Osteoblast (primary cell): ENCODE results near the gene RFXANK. TPM values are rescaled to one million over a fixed set of nuclear protein-coding genes. Genes with fewer than 3 reads are reported as not detected.
A peak's percentile ranks its signal among the peaks of the same experiment; 100 is the strongest.

Experiments used
- DNase-seq: peaks from one replicate; pipeline ENCODE4 v3.0.0; 2011; ENCODE audit warnings: low spot score, mixed read lengths; ENCODE audit not compliant: insufficient read length; ENCODE audit errors: missing footprints
- H2AFZ ChIP-seq: 2 replicates; pipeline ENCODE4 v1.6.0; 2011; ENCODE audit warnings: mild to moderate bottlenecking, low read length
- H3K27ac ChIP-seq: 2 replicates; pipeline ENCODE4 v1.5.1; 2011; ENCODE audit warnings: mild to moderate bottlenecking, low read depth, low read length, moderate library complexity
- H3K27me3 ChIP-seq: 2 replicates; pipeline ENCODE4 v1.6.0; 2012; ENCODE audit warnings: mild to moderate bottlenecking, control low read depth, inconsistent platforms, low read length, moderate library complexity; ENCODE audit not compliant: insufficient read depth
- H3K36me3 ChIP-seq: 2 replicates; pipeline ENCODE4 v1.5.1; 2011; ENCODE audit warnings: mild to moderate bottlenecking, low read length, control low read depth, moderate library complexity; ENCODE audit not compliant: insufficient read depth
- H3K4me1 ChIP-seq: 2 replicates; pipeline ENCODE4 v1.5.1; 2011; ENCODE audit warnings: mild to moderate bottlenecking, low read length, control low read depth, moderate library complexity; ENCODE audit not compliant: insufficient read depth
- H3K4me2 ChIP-seq: 2 replicates; pipeline ENCODE4 v1.6.0; 2011; ENCODE audit warnings: mild to moderate bottlenecking, low read length; ENCODE audit not compliant: insufficient read depth
- H3K4me3 ChIP-seq: fragments of 200-600 bp; sonication (generic); 3 replicates; pipeline ENCODE4 v1.5.1; 2012; ENCODE audit warnings: mild to moderate bottlenecking, low read length, inconsistent platforms; ENCODE audit not compliant: insufficient read depth
- H3K79me2 ChIP-seq: 2 replicates; pipeline ENCODE4 v1.6.0; 2012; ENCODE audit warnings: mild to moderate bottlenecking, low read length, control low read depth, inconsistent platforms; ENCODE audit not compliant: insufficient read depth
- H3K9me3 ChIP-seq: 2 replicates; pipeline ENCODE4 v1.5.1; 2011; ENCODE audit warnings: low read depth, low read length, control low read depth
- H4K20me1 ChIP-seq: 2 replicates; pipeline ENCODE4 v1.6.0; 2012; ENCODE audit warnings: mild to moderate bottlenecking, low read length, control low read depth; ENCODE audit not compliant: insufficient read depth
- total RNA-seq: library from RNA; depleted of rRNA; stranded (reverse); fragments of >200 nt; gene quantifications from 2 replicates; pipeline ENCODE4 v1.2.3, GENCODE V29; 2012
- TF ChIP-seq, protein P1 (sequence below): IDR thresholded peaks from 2 replicates; pipeline ENCODE4 v1.5.1; 2011; ENCODE audit warnings: mild to moderate bottlenecking, low read depth, low read length, moderate library complexity; ENCODE audit errors: extremely low read depth

The RFXANK gene
- total RNA-seq, 1 donor: 47.4 TPM

DNA sequence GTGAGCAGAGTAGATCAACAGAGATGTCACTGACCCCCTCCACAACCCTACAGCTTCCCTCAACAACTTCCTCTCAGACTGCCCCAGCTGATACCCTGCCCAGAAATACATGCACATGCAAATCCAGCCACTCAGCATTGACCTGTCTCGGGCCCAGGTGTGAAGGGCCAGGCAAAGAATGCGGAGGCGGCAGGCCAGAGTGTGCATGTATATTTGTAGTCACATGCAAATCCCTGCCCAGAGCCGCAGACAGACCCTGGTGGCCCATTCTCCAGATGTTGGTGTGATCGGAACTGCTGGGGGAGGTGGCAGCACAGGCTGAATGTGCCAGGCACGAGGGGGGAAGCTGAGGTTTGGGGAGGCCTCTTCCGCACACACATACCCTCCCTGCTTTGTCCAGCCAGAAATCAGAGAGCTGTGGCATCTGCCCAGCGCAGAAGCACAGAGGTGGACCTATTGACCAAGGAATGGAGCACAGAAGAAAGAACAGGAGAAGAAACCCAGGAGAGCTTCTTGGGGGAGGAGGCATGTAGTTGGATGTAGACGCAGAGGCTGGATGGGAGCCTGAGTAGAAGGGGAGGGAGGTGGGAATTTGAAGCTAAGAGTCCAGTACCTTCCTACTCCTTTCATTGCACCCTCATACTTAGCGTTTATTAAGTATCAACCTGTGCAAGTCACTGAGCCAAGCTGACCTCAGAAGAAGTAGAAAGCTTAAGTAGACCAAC is 36.4 kb upstream of the RFXANK start:
- Histone ChIP-seq H3K4me1 (no peaks in the 10 kb centered on the region), H3K36me3 (no peaks in the 10 kb centered on the region), H3K27me3 (no peaks in the 10 kb centered on the region), H3K4me3 (no peak overlapping the region), H4K20me1 (no peaks in the 10 kb centered on the region), H3K4me2 (no peak overlapping the region), H3K9me3 (no peaks in the 10 kb centered on the region), H2AFZ (no peak overlapping the region), H3K79me2 (no peaks in the 10 kb centered on the region), H3K27ac (no peak overlapping the region)
- TF ChIP-seq, protein P1, sequence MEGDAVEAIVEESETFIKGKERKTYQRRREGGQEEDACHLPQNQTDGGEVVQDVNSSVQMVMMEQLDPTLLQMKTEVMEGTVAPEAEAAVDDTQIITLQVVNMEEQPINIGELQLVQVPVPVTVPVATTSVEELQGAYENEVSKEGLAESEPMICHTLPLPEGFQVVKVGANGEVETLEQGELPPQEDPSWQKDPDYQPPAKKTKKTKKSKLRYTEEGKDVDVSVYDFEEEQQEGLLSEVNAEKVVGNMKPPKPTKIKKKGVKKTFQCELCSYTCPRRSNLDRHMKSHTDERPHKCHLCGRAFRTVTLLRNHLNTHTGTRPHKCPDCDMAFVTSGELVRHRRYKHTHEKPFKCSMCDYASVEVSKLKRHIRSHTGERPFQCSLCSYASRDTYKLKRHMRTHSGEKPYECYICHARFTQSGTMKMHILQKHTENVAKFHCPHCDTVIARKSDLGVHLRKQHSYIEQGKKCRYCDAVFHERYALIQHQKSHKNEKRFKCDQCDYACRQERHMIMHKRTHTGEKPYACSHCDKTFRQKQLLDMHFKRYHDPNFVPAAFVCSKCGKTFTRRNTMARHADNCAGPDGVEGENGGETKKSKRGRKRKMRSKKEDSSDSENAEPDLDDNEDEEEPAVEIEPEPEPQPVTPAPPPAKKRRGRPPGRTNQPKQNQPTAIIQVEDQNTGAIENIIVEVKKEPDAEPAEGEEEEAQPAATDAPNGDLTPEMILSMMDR: no peak
- no peak for DNase-seq

DNA sequence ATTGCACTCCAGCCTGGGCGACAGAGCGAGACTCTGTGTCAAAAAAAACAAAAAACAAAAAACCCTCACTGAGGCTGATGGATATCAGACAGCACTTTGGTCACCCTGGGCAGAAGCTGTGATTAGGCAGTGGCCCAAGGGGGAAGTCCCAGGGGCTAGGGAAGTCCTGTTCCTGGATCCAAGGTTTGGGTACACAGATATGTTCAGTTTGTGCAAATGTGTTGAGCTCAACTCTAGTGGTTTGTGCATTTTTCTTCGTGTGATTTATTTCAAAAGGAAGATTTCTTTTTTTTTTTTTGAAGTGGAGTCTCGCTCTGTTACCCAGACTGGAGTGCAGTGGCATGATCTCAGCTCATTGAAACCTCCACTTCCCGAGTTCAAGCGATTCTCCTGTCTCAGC is 34.2 kb upstream of the RFXANK start:
- H3K9me3 ChIP-seq: no peaks in the 10 kb centered on the region
- H3K4me3 ChIP-seq: no peak overlapping the region
- H3K4me1 ChIP-seq: no peaks in the 10 kb centered on the region
- no peak overlapping the region for H2AFZ ChIP-seq
- no peak overlapping the region for H3K27ac ChIP-seq
- no peaks in the 10 kb centered on the region for H3K27me3 ChIP-seq
- no peaks in the 10 kb centered on the region for H4K20me1 ChIP-seq
- H3K36me3 ChIP-seq: no peaks in the 10 kb centered on the region
- no peaks in the 10 kb centered on the region for H3K79me2 ChIP-seq
- TF ChIP-seq, protein P1: no peak
- DNase-seq: no peak
- H3K4me2 ChIP-seq: no peak overlapping the region

DNA sequence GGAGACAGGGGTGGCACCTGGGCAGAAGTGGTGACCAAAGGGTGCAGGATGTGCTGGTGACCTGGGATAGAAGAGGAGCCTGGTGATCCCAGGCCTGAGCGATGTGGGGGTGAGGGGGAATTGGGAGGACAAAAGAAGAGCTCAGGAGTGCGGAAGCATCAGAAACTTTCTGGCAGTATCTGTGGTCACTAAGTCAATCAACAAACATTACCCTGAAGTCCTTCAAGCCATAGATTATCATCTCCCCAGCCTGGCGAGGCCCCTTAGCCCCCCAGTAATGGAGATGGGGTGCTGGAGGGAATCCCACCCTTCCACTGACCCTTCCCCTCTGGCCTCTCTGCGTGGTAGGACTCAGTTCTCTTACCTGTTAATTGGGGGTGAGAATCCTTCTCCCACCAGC is 32.5 kb upstream of the RFXANK start:
- Histone ChIP-seq H3K4me1 (no peaks in the 10 kb centered on the region), H4K20me1 (no peaks in the 10 kb centered on the region), H3K4me2 (no peak overlapping the region), H3K4me3 (no peak overlapping the region), H3K27me3 (no peaks in the 10 kb centered on the region), H2AFZ (no peak overlapping the region), H3K36me3 (no peaks in the 10 kb centered on the region), H3K9me3 (no peaks in the 10 kb centered on the region), H3K79me2 (no peaks in the 10 kb centered on the region), H3K27ac (no peak overlapping the region)
- no peak for DNase-seq
- TF ChIP-seq, protein P1: no peak

DNA sequence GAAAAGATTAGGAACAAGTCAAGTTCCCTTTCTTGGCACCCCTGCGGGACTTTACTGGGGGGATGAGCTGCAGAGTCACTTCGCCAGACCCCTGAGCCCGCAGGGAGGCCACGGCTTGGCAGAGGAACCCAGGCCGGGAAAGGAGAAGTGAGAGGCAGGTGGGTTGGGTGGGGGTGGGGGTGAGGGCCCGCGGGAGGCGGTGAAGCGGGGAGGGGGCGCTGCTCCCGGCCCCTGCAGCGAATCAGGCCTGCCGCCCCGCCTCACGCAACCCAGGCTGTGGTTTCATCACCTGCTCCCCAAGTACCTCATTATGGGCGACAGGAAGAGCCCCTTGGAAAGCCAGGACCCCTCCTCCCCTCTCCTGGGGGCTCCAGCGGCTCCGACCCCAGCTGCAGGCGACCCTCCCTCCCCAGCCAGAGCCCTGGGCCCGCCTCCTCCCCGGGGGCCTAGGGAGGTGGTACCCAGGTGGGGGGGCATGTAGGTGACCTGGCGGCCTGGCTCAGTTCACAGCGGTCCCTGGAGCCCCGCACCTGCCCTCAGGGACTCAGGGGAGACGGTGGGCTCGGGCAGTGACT is 31.5 kb upstream of the RFXANK start:
- peak; percentile 35 for DNase-seq
- Histone ChIP-seq H3K36me3 (no peaks in the 10 kb centered on the region), H2AFZ (no peak overlapping the region), H3K4me3 (no peak overlapping the region), H4K20me1 (no peaks in the 10 kb centered on the region), H3K27me3 (no peaks in the 10 kb centered on the region), H3K4me2 (no peak overlapping the region), H3K79me2 (no peaks in the 10 kb centered on the region), H3K27ac (no peak overlapping the region), H3K9me3 (no peaks in the 10 kb centered on the region), H3K4me1 (no peaks in the 10 kb centered on the region)
- TF ChIP-seq, protein P1: no peak
